HEK293 (cell line): Measurements from ENCODE around the gene FYCO1.

Experiments used
- CTCF ChIA-PET: fragments of 350-600 bp; formaldehyde crosslinking; extraction: SDS; loops from one replicate; lab custom pipeline; 2021; ENCODE audit warnings: antibody characterized with exemption; lab: Yijun Ruan, JAX
- POLR2A ChIA-PET: fragments of 300-600 bp; formaldehyde crosslinking; extraction: SDS; loops from one replicate; lab custom pipeline; 2020; ENCODE audit warnings: antibody characterized with exemption, inconsistent platforms; lab: Yijun Ruan, JAX
- H3K27ac ChIP-seq: fragments of 200-500 bp; sonication (Bioruptor generic); 2 replicates; pipeline ENCODE4 v1.5.1; 2014; ENCODE audit warnings: low read depth, low read length, control low read depth, inconsistent platforms; ENCODE audit errors: extremely low read depth
- H3K36me3 ChIP-seq, 2 experiments: fragments of 200-500 bp in 1 of 2; sonication (Bioruptor generic) in 1 of 2; 1 replicate in 1 of 2; 2 replicates in 1 of 2; pipeline ENCODE4 v1.5.1; 2014 to 2017; ENCODE audit warnings: inconsistent platforms in 2 of 2, low read length in 2 of 2; ENCODE audit not compliant: control insufficient read depth in 2 of 2, insufficient read depth in 1 of 2
- H3K4me1 ChIP-seq: fragments of 200-500 bp; sonication (Bioruptor generic); 2 replicates; pipeline ENCODE4 v1.5.1; 2014; ENCODE audit warnings: mild to moderate bottlenecking, low read length, inconsistent platforms; ENCODE audit not compliant: control insufficient read depth, insufficient read depth
- H3K4me3 ChIP-seq: 2 replicates; pipeline ENCODE4 v1.5.1; 2011; ENCODE audit warnings: low read depth, mild to moderate bottlenecking, control low read depth, low read length, moderate library complexity
- H3K9me3 ChIP-seq: fragments of 200-500 bp; sonication (Bioruptor generic); 2 replicates; pipeline ENCODE4 v1.5.1; 2014; ENCODE audit warnings: low read depth, low read length, inconsistent platforms; ENCODE audit not compliant: control insufficient read depth, insufficient read depth
- CTCF ChIP-seq: fragments of 450-650 bp; formaldehyde crosslinking; IDR thresholded peaks from 2 replicates; pipeline ENCODE4 v1.5.1; 2016; ENCODE audit warnings: missing biosample characterization, missing genetic modification characterization
- SETDB1 ChIP-seq: IDR thresholded peaks from one replicate; pipeline ENCODE4 v1.6.1; 2017; ENCODE audit warnings: mild to moderate bottlenecking, low read length, moderate library complexity, mixed read lengths; ENCODE audit not compliant: insufficient read length
- ZNF19 ChIP-seq: fragments of 450-650 bp; formaldehyde crosslinking; IDR thresholded peaks from 2 replicates; pipeline ENCODE4; 2016; ENCODE audit warnings: missing biosample characterization, missing genetic modification characterization, low read depth
- ZNF2 ChIP-seq: fragments of 450-650 bp; formaldehyde crosslinking; IDR thresholded peaks from 2 replicates; pipeline ENCODE4 v1.5.1; 2016; ENCODE audit warnings: missing biosample characterization, missing genetic modification characterization
- ZNF202 ChIP-seq: fragments of 450-650 bp; formaldehyde crosslinking; IDR thresholded peaks from 2 replicates; pipeline ENCODE4 v1.5.1; 2016; ENCODE audit warnings: missing biosample characterization, missing genetic modification characterization, borderline replicate concordance
- ZNF221 ChIP-seq: fragments of 450-650 bp; formaldehyde crosslinking; IDR thresholded peaks from 2 replicates; pipeline ENCODE4 v1.5.1; 2017; ENCODE audit warnings: missing biosample characterization, missing genetic modification characterization, borderline replicate concordance
- ZNF362 ChIP-seq: fragments of 450-650 bp; formaldehyde crosslinking; IDR thresholded peaks from 2 replicates; pipeline ENCODE4 v1.5.1; 2016; ENCODE audit warnings: missing biosample characterization, missing genetic modification characterization
- ZNF366 ChIP-seq: fragments of 450-650 bp; formaldehyde crosslinking; conservative IDR thresholded peaks from 2 replicates; pipeline ENCODE4 v1.5.1; 2016; ENCODE audit warnings: missing biosample characterization, missing genetic modification characterization
- ZNF596 ChIP-seq: fragments of 450-650 bp; IDR thresholded peaks from 2 replicates; pipeline ENCODE4 v1.5.0; 2018; ENCODE audit warnings: missing biosample characterization, mild to moderate bottlenecking, missing genetic modification characterization, moderate library complexity
- ZNF621 ChIP-seq: fragments of 450-650 bp; formaldehyde crosslinking; IDR thresholded peaks from 2 replicates; pipeline ENCODE4 v1.5.1; 2017; ENCODE audit warnings: missing biosample characterization, missing genetic modification characterization
- ZNF623 ChIP-seq: fragments of 450-650 bp; formaldehyde crosslinking; IDR thresholded peaks from 2 replicates; pipeline ENCODE4 v1.5.1; 2016; ENCODE audit warnings: missing biosample characterization, missing genetic modification characterization
- ZNF629 ChIP-seq: fragments of 450-650 bp; formaldehyde crosslinking; IDR thresholded peaks from 2 replicates; pipeline ENCODE4 v1.5.1; 2017; ENCODE audit warnings: missing biosample characterization, missing genetic modification characterization
- ZNF664 ChIP-seq: fragments of 450-650 bp; formaldehyde crosslinking; IDR thresholded peaks from 2 replicates; pipeline ENCODE4 v1.5.1; 2016; ENCODE audit warnings: missing biosample characterization, missing genetic modification characterization
- ZNF776 ChIP-seq: fragments of 450-650 bp; formaldehyde crosslinking; IDR thresholded peaks from 2 replicates; pipeline ENCODE4 v1.5.0; 2017; ENCODE audit warnings: missing biosample characterization, missing genetic modification characterization, borderline replicate concordance
- ZNF791 ChIP-seq: fragments of 450-650 bp; formaldehyde crosslinking; IDR thresholded peaks from 2 replicates; pipeline ENCODE4 v1.5.1; 2016; ENCODE audit warnings: missing biosample characterization, missing genetic modification characterization
- ZNF843 ChIP-seq: fragments of 450-650 bp; formaldehyde crosslinking; IDR thresholded peaks from 2 replicates; pipeline ENCODE4 v1.5.1; 2016; ENCODE audit warnings: missing biosample characterization, missing genetic modification characterization
- TF ChIP-seq, protein P1 (sequence below): fragments of 450-650 bp; formaldehyde crosslinking; IDR thresholded peaks from 2 replicates; pipeline ENCODE4 v1.5.1; 2016; ENCODE audit warnings: missing biosample characterization, missing genetic modification characterization
- TF ChIP-seq, protein P2 (sequence below): fragments of 450-650 bp; formaldehyde crosslinking; IDR thresholded peaks from 2 replicates; pipeline ENCODE4 v1.5.1; 2016; ENCODE audit warnings: missing biosample characterization, missing genetic modification characterization
- TF ChIP-seq, protein P3 (sequence below): fragments of 450-650 bp; formaldehyde crosslinking; IDR thresholded peaks from 2 replicates; pipeline ENCODE4 v1.5.1; 2016; ENCODE audit warnings: missing biosample characterization, missing genetic modification characterization, borderline replicate concordance
- TF ChIP-seq, protein P4 (sequence below): fragments of 450-650 bp; IDR thresholded peaks from 2 replicates; pipeline ENCODE4 v1.5.1; 2018; ENCODE audit warnings: missing biosample characterization, mild to moderate bottlenecking, missing genetic modification characterization

Gene FYCO1

GRCh38 chr3:45990181-45990580, 5.4 kb downstream of the FYCO1 start (continued):
- TF ChIP-seq, protein P1, sequence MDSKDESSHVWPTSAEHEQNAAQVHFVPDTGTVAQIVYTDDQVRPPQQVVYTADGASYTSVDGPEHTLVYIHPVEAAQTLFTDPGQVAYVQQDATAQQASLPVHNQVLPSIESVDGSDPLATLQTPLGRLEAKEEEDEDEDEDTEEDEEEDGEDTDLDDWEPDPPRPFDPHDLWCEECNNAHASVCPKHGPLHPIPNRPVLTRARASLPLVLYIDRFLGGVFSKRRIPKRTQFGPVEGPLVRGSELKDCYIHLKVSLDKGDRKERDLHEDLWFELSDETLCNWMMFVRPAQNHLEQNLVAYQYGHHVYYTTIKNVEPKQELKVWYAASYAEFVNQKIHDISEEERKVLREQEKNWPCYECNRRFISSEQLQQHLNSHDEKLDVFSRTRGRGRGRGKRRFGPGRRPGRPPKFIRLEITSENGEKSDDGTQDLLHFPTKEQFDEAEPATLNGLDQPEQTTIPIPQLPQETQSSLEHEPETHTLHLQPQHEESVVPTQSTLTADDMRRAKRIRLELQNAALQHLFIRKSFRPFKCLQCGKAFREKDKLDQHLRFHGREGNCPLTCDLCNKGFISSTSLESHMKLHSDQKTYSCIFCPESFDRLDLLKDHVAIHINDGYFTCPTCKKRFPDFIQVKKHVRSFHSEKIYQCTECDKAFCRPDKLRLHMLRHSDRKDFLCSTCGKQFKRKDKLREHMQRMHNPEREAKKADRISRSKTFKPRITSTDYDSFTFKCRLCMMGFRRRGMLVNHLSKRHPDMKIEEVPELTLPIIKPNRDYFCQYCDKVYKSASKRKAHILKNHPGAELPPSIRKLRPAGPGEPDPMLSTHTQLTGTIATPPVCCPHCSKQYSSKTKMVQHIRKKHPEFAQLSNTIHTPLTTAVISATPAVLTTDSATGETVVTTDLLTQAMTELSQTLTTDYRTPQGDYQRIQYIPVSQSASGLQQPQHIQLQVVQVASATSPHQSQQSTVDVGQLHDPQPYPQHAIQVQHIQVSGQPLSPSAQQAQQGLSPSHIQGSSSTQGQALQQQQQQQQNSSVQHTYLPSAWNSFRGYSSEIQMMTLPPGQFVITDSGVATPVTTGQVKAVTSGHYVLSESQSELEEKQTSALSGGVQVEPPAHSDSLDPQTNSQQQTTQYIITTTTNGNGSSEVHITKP (tag by site-specific recombination): no peak
- TF ChIP-seq ZNF629 (tag by site-specific recombination) (no peak), ZNF366 (tag by site-specific recombination) (no peak), ZNF221 (tag by site-specific recombination) (no peak)
- TF ChIP-seq, all 188 proteins: peak for 0

DNA sequence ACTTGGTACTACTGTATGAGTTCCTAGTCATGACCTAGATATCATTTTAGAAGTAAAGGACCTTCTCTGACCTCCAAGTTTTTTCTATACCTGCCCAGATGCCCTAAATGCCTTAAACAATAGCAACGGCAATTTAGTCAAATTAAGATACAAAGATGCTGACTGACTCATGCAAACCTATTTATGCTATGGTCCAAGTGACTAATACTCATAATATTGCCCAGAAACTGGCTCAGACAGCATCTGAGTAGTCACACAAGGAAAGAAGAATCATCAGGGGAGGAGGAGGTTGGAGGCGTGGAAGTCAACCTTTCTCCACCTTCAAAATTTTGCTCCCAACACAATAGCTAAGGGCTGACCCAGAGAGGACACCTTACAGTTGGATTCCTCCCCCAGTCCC, 6.8 kb downstream of the FYCO1 start:
- Histone ChIP-seq H3K27ac (no peak overlapping the region), H3K4me3 (no peak overlapping the region), H3K36me3 (peaks cover 0 to 22% of the 10 kb centered on the region in 2 experiments; a peak in 1 of 3 replicates), H3K9me3 (no peaks in the 10 kb centered on the region), H3K4me1 (peaks cover 6% of the 10 kb centered on the region; the same call in 1 of the 2 replicates)
- CTCF ChIA-PET: no interaction called here
- POLR2A ChIA-PET: no interaction called here
- TF ChIP-seq ZNF621 (tag by site-specific recombination) (no peak), ZNF202 (tag by site-specific recombination) (no peak), ZNF596 (no peak), SETDB1 (no peak), ZNF843 (no peak)
- TF ChIP-seq, protein P2, sequence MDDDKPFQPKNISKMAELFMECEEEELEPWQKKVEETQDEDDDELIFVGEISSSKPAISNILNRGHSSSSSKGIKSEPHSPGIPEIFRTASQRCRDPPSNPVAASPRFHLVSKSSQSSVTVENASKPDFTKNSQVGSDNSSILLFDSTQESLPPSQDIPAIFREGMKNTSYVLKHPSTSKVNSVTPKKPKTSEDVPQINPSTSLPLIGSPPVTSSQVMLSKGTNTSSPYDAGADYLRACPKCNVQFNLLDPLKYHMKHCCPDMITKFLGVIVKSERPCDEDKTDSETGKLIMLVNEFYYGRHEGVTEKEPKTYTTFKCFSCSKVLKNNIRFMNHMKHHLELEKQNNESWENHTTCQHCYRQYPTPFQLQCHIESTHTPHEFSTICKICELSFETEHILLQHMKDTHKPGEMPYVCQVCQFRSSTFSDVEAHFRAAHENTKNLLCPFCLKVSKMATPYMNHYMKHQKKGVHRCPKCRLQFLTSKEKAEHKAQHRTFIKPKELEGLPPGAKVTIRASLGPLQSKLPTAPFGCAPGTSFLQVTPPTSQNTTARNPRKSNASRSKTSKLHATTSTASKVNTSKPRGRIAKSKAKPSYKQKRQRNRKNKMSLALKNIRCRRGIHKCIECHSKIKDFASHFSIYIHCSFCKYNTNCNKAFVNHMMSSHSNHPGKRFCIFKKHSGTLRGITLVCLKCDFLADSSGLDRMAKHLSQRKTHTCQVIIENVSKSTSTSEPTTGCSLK: no peak
- TF ChIP-seq, protein P3, sequence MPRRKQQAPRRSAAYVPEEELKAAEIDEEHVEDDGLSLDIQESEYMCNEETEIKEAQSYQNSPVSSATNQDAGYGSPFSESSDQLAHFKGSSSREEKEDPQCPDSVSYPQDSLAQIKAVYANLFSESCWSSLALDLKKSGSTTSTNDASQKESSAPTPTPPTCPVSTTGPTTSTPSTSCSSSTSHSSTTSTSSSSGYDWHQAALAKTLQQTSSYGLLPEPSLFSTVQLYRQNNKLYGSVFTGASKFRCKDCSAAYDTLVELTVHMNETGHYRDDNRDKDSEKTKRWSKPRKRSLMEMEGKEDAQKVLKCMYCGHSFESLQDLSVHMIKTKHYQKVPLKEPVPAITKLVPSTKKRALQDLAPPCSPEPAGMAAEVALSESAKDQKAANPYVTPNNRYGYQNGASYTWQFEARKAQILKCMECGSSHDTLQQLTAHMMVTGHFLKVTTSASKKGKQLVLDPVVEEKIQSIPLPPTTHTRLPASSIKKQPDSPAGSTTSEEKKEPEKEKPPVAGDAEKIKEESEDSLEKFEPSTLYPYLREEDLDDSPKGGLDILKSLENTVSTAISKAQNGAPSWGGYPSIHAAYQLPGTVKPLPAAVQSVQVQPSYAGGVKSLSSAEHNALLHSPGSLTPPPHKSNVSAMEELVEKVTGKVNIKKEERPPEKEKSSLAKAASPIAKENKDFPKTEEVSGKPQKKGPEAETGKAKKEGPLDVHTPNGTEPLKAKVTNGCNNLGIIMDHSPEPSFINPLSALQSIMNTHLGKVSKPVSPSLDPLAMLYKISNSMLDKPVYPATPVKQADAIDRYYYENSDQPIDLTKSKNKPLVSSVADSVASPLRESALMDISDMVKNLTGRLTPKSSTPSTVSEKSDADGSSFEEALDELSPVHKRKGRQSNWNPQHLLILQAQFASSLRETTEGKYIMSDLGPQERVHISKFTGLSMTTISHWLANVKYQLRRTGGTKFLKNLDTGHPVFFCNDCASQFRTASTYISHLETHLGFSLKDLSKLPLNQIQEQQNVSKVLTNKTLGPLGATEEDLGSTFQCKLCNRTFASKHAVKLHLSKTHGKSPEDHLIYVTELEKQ (tag by site-specific recombination): no peak

DNA sequence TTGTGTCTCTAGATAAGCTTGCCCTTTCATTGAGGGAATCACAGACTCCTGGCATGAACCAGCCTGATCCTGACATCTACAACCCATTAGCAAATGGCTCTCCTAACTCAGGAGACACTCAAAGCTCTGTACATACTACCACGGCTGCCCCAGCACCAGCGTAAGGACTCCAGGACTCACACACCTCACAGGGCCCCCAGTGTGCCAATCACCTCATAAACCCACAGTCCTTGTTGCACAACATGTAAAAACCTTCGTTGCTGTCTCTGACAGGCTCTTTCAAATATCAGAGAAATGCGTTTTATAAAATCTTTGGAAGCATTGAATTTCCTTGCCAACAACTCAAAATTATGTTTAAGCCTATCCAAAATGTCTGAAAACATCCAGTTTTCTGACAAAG, 7.3 kb downstream of the FYCO1 start:
- peaks cover 6% of the 10 kb centered on the region; the same call in 1 of the 2 replicates for H3K4me1 ChIP-seq
- ChIA-PET CTCF (no interaction called here), POLR2A (no interaction called here)
- H3K9me3 ChIP-seq: no peaks in the 10 kb centered on the region
- H3K36me3 ChIP-seq: peaks cover 0 to 27% of the 10 kb centered on the region in 2 experiments; a peak in 1 of 3 replicates
- no peak overlapping the region for H3K4me3 ChIP-seq
- no peak overlapping the region for H3K27ac ChIP-seq
- TF ChIP-seq ZNF19 (tag by site-specific recombination): no peak
- TF ChIP-seq ZNF776 (tag by site-specific recombination): no peak
- TF ChIP-seq, protein P4, sequence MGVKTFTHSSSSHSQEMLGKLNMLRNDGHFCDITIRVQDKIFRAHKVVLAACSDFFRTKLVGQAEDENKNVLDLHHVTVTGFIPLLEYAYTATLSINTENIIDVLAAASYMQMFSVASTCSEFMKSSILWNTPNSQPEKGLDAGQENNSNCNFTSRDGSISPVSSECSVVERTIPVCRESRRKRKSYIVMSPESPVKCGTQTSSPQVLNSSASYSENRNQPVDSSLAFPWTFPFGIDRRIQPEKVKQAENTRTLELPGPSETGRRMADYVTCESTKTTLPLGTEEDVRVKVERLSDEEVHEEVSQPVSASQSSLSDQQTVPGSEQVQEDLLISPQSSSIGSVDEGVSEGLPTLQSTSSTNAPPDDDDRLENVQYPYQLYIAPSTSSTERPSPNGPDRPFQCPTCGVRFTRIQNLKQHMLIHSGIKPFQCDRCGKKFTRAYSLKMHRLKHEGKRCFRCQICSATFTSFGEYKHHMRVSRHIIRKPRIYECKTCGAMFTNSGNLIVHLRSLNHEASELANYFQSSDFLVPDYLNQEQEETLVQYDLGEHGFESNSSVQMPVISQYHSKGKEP (tag by site-specific recombination): no peak
- no peak for TF ChIP-seq ZNF664
- TF ChIP-seq ZNF2 (tag by site-specific recombination): no peak
- TF ChIP-seq CTCF: no peak
- no peak for TF ChIP-seq ZNF623 (tag by site-specific recombination)
- TF ChIP-seq ZNF621 (tag by site-specific recombination): no peak
- no peak for TF ChIP-seq ZNF791 (tag by site-specific recombination)
- no peak for TF ChIP-seq ZNF362 (tag by site-specific recombination)
